Kidney (tissue), 14 donors: ENCODE results near the gene PLEKHG3. TPM values are rescaled to one million over a fixed set of nuclear protein-coding genes. Genes with fewer than 3 reads are reported as not detected.

Experiments
- DNase-seq, 5 donors: peaks; one replicate each; pipeline ENCODE4 v3.0.0-alpha.2; 2013 to 2020
- FAIRE-seq: peaks from 2 replicates; lab custom pipeline; 2012; peaks lifted over from hg19 to GRCh38; lab: Jason Lieb, UNC
- H3K27ac ChIP-seq, 2 donors: one replicate each; pipeline ENCODE4 v1.7.0; 2013; ENCODE audit warnings: low read depth in 2 of 2, low read length in 2 of 2, inconsistent platforms in 1 of 2
- H3K27me3 ChIP-seq: one replicate; pipeline ENCODE4 v1.7.1; 2013; ENCODE audit warnings: low read length, inconsistent platforms; ENCODE audit not compliant: control insufficient read depth, insufficient read depth
- H3K36me3 ChIP-seq, 3 donors: one replicate each; pipeline versions ENCODE4 v1.7.0 to v1.7.1; 2013; ENCODE audit warnings: low read length in 3 of 3, control low read depth in 1 of 3, inconsistent platforms in 1 of 3; ENCODE audit not compliant: insufficient read depth in 3 of 3, control insufficient read depth in 2 of 3
- H3K4me1 ChIP-seq, 3 donors: one replicate each; pipeline versions ENCODE4 v1.7.0 to v1.7.1; 2013; ENCODE audit warnings: low read length in 3 of 3, inconsistent platforms in 1 of 3, low read depth in 1 of 3; ENCODE audit not compliant: control insufficient read depth in 2 of 3, insufficient read depth in 2 of 3
- H3K4me3 ChIP-seq, 3 donors: one replicate each; pipeline versions ENCODE4 v1.7.0 to v1.8.1; 2013; ENCODE audit warnings: low read length in 3 of 3, control low read depth in 1 of 3, inconsistent platforms in 1 of 3
- H3K9ac ChIP-seq, 3 donors: one replicate each; pipeline versions ENCODE4 v1.7.0 to v1.7.1; 2013; ENCODE audit warnings: low read length in 3 of 3, control low read depth in 1 of 3, inconsistent platforms in 1 of 3
- H3K9me3 ChIP-seq, 3 donors: one replicate each; pipeline versions ENCODE4 v1.7.0 to v1.7.1; 2013; ENCODE audit warnings: low read length in 3 of 3, control low read depth in 1 of 3, inconsistent platforms in 1 of 3; ENCODE audit not compliant: control insufficient read depth in 2 of 3, insufficient read depth in 1 of 3
- CTCF ChIP-seq: IDR thresholded peaks from 3 replicates; pipeline ENCODE4 v1.5.1; 2012; ENCODE audit warnings: mild to moderate bottlenecking, moderate library complexity, borderline replicate concordance; ENCODE audit not compliant: insufficient read depth; ENCODE audit errors: extremely low read depth
- intact Hi-C: fragments of 100-400 bp; cut with DNase I; formaldehyde crosslinking; loops from one replicate; pipeline ENCODE4 v1.11.1; 2022
- polyA plus RNA-seq: library from polyadenylated mRNA; stranded (reverse); fragments of 350-450 nt; fragmentation: Illumina TruSeq; extraction: RNeasy Lipid Tissue Mini Kit (QIAGEN cat#74804); gene quantifications from one replicate; pipeline ENCODE4 v1.2.3, GENCODE V29; 2014; ENCODE audit warnings: low read depth, low replicate concordance; ENCODE audit not compliant: insufficient read depth
- total RNA-seq: library from RNA; stranded (reverse); fragmentation: NEBNext Ultra II Directional; extraction: Animal tissue kit (Norgen Biotek cat#: 25700); gene quantifications from one replicate; pipeline ENCODE4 v1.2.1, GENCODE V29; 2021
- donor health status: control.
- donor health status: control.
- donor health status: control.
- donor health status: control.
- donor health status: control.
- donor health status: DM: yes; HTN: yes; CAD: no.
- donor health status: Normal renal cell carcinoma (clear cell type).

Gene PLEKHG3
- total and polyA plus RNA-seq, 2 donors from 2014 or later: 51.9 to 127 TPM

GRCh38 chr14:64691376-64691775 lies 12.8 kb upstream of the PLEKHG3 start:
- Histone ChIP-seq H3K4me1 (peaks cover under 1 to 9% (median 7%) of the 10 kb centered on the region in 3 donors), H3K36me3 (no peaks in the 10 kb centered on the region), H3K27me3 (no peaks in the 10 kb centered on the region), H3K9ac (no peak overlapping the region), H3K9me3 (no peaks in the 10 kb centered on the region), H3K4me3 (no peak overlapping the region), H3K27ac (no peak overlapping the region)
- no peak for TF ChIP-seq CTCF
- FAIRE-seq (no peak), DNase-seq (no peak)
- intact Hi-C loops: no loop called here

- no peak for TF ChIP-seq CTCF
- peak in 1 of 5 donors; percentile 24 for DNase-seq
Observed at GRCh38 chr14:64692189-64692985, 11.8 kb upstream of the PLEKHG3 start.

GRCh38 chr14:64692986-64693809 lies 11.0 kb upstream of the PLEKHG3 start:
- Histone ChIP-seq H3K36me3 (no peaks in the 10 kb centered on the region), H3K27me3 (no peaks in the 10 kb centered on the region), H3K4me3 (no peak overlapping the region), H3K9me3 (no peaks in the 10 kb centered on the region), H3K4me1 (peaks cover 0 to 14% (median 10%) of the 10 kb centered on the region in 3 donors), H3K27ac (peak overlapping the region in 1 of 2 donors; percentile 52), H3K9ac (peak overlapping the region in 1 of 3 donors; percentile 20)
- intact Hi-C loops: no loop called here
- no peak for FAIRE-seq
- DNase-seq: peak in 1 of 5 donors; percentile 23
- no peak for TF ChIP-seq CTCF

More at GRCh38 chr14:64692189-64692985, 11.8 kb upstream of the PLEKHG3 start:
- Histone ChIP-seq H3K27ac (no peak overlapping the region), H3K9me3 (no peaks in the 10 kb centered on the region), H3K27me3 (no peaks in the 10 kb centered on the region), H3K4me3 (no peak overlapping the region), H3K4me1 (peaks cover 0 to 13% (median 10%) of the 10 kb centered on the region in 3 donors), H3K9ac (no peak overlapping the region), H3K36me3 (no peaks in the 10 kb centered on the region)
- no peak for FAIRE-seq
- intact Hi-C loops: no loop called here
